ENCODE results near the gene TAAR9.
"Not testable (repeated sequence)": the region's sequence is repeated elsewhere in the genome, so short reads cannot be mapped to it uniquely, and the experiment has no call there.

Gene TAAR9

GRCh38 chr6:132513831-132514545 is 24.1 kb upstream of the TAAR9 start:
- in situ Hi-C loops (cut with HindIII; ENCODE audit: low sequenced_read_pairs): no loop called here

DNA sequence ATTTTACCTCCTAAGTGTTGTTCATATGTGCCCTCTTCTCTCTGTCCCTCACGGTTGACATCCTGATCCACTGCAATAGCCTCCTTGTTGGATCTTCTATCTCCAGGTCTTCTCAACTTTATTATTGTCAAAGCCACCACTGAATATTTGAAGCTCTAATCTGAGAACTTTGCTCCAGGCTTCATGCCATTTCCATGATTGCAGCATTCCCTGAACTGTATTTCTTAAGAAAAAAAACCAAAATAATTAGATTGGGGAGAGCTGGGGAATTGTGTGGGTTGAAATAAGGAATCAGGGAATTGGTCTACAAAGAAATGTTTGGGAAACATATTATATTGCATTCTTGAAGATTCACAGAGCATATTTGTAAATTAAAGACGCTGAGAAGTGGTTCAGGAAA is 22.7 kb upstream of the TAAR9 start:
- in situ Hi-C loops (cut with HindIII; ENCODE audit: low sequenced_read_pairs): no loop called here

DNA sequence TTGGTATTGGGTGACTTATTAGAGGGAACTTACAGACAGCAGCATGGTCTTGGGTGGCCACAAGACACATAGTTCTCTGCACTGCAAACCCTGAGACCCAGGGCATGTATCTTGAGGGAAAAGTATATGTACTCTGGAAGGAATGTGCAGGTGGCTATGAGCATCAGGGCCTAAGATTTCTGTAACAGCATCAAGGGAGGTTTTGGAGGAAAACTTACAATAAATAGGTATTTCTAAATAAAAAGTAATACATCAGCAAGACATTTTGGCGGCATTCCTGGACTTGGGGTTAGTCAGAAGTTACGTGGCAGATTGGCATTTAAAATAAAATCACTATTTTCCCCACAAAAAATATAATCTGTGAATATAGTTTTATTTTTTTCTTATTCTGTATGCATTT is 17.1 kb upstream of the TAAR9 start:
- in situ Hi-C loops (cut with HindIII; ENCODE audit: low sequenced_read_pairs): no loop called here

- in situ Hi-C loops (cut with HindIII; ENCODE audit: low sequenced_read_pairs): no loop called here
Observed at GRCh38 chr6:132524646-132525045, 13.4 kb upstream of the TAAR9 start.

- in situ Hi-C loops (cut with HindIII; ENCODE audit: low sequenced_read_pairs): no loop called here
Observed at GRCh38 chr6:132525866-132526265, 12.2 kb upstream of the TAAR9 start.

GRCh38 chr6:132526461-132526860 is 11.6 kb upstream of the TAAR9 start:
- in situ Hi-C loops (cut with HindIII; ENCODE audit: low sequenced_read_pairs): no loop called here

- in situ Hi-C loops (cut with HindIII; ENCODE audit: low sequenced_read_pairs): no loop called here
Observed at GRCh38 chr6:132527791-132528190, 10.3 kb upstream of the TAAR9 start.

GRCh38 chr6:132530293-132530974 is 7.6 kb upstream of the TAAR9 start:
- in situ Hi-C loops (cut with HindIII; ENCODE audit: low sequenced_read_pairs): no loop called here

- in situ Hi-C loops (cut with HindIII; ENCODE audit: low sequenced_read_pairs): not testable (repeated sequence)
Observed at GRCh38 chr6:132534546-132534945, 3.5 kb upstream of the TAAR9 start.

GRCh38 chr6:132537145-132537544 is 932 bp upstream of the TAAR9 start:
- in situ Hi-C loops (cut with HindIII; ENCODE audit: low sequenced_read_pairs): no loop called here

DNA sequence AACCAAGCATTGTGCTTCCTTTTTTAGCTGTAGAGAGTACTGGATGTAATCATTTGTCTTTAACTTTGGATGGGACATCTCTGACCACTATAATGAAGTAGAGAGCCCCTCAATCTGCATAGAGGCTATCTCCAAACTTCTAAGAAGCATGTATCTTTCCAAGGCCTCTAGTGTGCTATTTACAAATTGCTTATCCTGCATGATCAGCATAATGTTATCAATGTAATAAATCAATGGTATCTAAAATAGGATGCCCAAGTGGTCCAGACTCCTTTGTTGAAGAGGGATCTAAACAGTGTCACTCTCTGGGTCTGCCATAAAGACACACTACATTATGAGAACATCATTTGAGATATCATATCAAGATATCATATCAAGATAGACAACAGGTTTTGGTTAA is 6.7 kb downstream of the TAAR9 start:
- in situ Hi-C loops (cut with HindIII; ENCODE audit: low sequenced_read_pairs): no loop called here

- in situ Hi-C loops (cut with HindIII; ENCODE audit: low sequenced_read_pairs): no loop called here
Observed at GRCh38 chr6:132548746-132549463, 10.8 kb downstream of the TAAR9 start.

- in situ Hi-C loops (cut with HindIII; ENCODE audit: low sequenced_read_pairs): no loop called here
Observed at GRCh38 chr6:132551214-132551613, 13.1 kb downstream of the TAAR9 start.

- in situ Hi-C loops (cut with HindIII; ENCODE audit: low sequenced_read_pairs): no loop called here
Observed at GRCh38 chr6:132552372-132552771, 14.3 kb downstream of the TAAR9 start, which contains the start of gene TAAR8. TAAR8 (plus strand) TSS chr6:132552672; CDS start chr6:132552693, 21 bp downstream.

DNA sequence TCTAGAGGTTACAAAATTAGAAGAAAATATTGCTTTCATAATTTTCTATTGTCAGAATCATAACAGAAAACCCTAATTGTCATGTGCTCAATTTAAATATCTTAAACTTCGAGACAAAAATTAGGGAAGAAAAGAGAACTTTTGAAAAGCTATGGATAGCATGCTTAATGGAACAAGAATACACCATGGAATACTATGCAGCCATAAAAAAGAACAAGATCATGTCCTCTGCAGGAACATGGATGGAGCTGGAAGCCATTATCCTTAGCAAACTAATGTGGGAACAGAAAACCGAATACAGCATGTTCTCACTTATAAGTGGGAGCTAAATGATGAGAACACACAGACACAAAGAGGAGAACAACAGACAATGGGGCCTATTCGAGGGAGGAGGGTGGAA is 22.0 kb downstream of the TAAR9 start:
- in situ Hi-C loops (cut with HindIII; ENCODE audit: low sequenced_read_pairs): not testable (repeated sequence)

DNA sequence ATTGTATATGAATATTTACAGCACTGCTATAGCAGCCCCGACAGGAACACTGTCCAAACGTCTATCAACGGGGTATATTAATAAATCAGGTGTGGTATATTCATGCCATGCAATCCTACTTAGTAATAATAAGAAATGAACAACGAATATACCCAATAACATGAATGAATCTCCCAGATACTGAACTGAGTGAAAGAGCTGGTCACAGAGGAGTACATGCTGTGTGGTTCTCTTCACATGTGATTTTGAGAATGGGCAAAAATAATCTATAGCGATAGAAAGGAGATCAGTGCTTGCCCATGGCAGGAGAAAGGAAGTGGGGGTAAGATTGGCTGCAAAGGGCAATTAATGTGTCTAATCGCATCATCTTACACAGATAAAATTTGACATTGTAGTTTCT is 28.3 kb downstream of the TAAR9 start:
- in situ Hi-C loops (cut with HindIII; ENCODE audit: low sequenced_read_pairs): no loop called here

GRCh38 chr6:132567566-132567965 is 29.5 kb downstream of the TAAR9 start:
- in situ Hi-C loops (cut with HindIII; ENCODE audit: low sequenced_read_pairs): no loop called here

- in situ Hi-C loops (cut with HindIII; ENCODE audit: low sequenced_read_pairs): no loop called here
Observed at GRCh38 chr6:132568611-132569010, 30.5 kb downstream of the TAAR9 start.

GRCh38 chr6:132569170-132569569 is 31.1 kb downstream of the TAAR9 start:
- in situ Hi-C loops (cut with HindIII; ENCODE audit: low sequenced_read_pairs): no loop called here

GRCh38 chr6:132570221-132570777 is 32.2 kb downstream of the TAAR9 start, which contains the start of gene TAAR6:
TAAR6 (plus strand) TSS chr6:132570322; CDS start chr6:132570322, 0 bp downstream.
- in situ Hi-C loops (cut with HindIII; ENCODE audit: low sequenced_read_pairs): no loop called here

DNA sequence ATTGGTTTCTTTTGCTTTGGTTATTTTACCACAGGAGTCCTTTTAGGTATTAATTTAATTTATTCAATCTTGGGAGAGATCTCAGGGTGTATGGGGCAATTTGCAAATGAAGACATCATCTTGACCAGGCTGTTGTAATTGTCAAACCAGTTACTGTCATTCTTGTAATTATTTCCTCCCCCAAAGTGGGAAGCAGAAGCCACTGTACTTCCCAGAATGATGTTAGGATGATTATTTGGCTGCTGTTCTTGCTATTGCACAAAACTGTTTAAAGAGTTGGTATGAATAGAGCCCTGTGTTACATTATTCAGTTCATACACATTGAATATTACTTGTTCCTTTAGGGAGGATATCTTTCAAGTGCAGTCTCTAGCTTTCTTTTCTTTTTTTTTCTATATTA is 33.7 kb downstream of the TAAR9 start:
- in situ Hi-C loops (cut with HindIII; ENCODE audit: low sequenced_read_pairs): no loop called here
